Measurements from ENCODE around the gene BABAM2. TPM values are rescaled to one million over a fixed set of nuclear protein-coding genes. Genes with fewer than 3 reads are reported as not detected.

BABAM2 gene
- total and polyA plus RNA-seq, 10 of the 15 experiments (the other 5 are each of a cell fraction or from before 2014, with no cell fraction given): 30.7 to 59.9 (median 44.5) TPM

GRCh38 chr2:28128281-28128950 is 237.9 kb downstream of the BABAM2 start:
- in situ Hi-C loops (cut with MboI): no loop called here
- no peaks in the 10 kb centered on the region for H3K27me3 ChIP-seq (replicated peaks in 1 of 2; ENCODE audit: control insufficient read depth in 2 of 2, insufficient read depth in 2 of 2, low read length in 1 of 2)
- H2AFZ ChIP-seq (ENCODE audit: control insufficient read depth, low read depth, low read length): no peak overlapping the region
- no peak overlapping the region for H3K27ac ChIP-seq (ENCODE audit: control insufficient read depth, insufficient read depth)
- ChIA-PET SMC1A (ENCODE audit: uncharacterized antibody, unreplicated experiment) (interaction anchor here (0.6 kb wide), 1 partner anchor 299 kb away, joined by 3 read pairs; no protein-coding TSS in a partner anchor), POLR2A (no interaction called here), RAD21 (ENCODE audit: unreplicated experiment) (no interaction called here), CTCF (no interaction called here)
- H3K4me3 ChIP-seq: no peak overlapping the region
- TF ChIP-seq, protein P1, sequence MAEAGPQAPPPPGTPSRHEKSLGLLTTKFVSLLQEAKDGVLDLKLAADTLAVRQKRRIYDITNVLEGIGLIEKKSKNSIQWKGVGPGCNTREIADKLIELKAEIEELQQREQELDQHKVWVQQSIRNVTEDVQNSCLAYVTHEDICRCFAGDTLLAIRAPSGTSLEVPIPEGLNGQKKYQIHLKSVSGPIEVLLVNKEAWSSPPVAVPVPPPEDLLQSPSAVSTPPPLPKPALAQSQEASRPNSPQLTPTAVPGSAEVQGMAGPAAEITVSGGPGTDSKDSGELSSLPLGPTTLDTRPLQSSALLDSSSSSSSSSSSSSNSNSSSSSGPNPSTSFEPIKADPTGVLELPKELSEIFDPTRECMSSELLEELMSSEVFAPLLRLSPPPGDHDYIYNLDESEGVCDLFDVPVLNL (IDR thresholded peaks at IDR 0.05; ENCODE audit: low read depth, low read length): no peak
- TF ChIP-seq RFX5 (IDR thresholded peaks at IDR 0.05; ENCODE audit: low read depth, low read length) (no peak), CHD1 (IDR thresholded peaks at IDR 0.05; ENCODE audit: low read depth, low read length) (no peak), RBBP5 (conservative IDR thresholded peaks at IDR 0.05) (no peak), NR2C1 (IDR thresholded peaks at IDR 0.05) (no peak), ZNF274 (IDR thresholded peaks at IDR 0.05; ENCODE audit: insufficient read depth, insufficient read length) (no peak), HDGF (IDR thresholded peaks at IDR 0.05) (no peak), BCL11A (IDR thresholded peaks at IDR 0.05; ENCODE audit: low read depth, low read length) (no peak), USF2 (IDR thresholded peaks at IDR 0.05; ENCODE audit: borderline replicate concordance, low read depth, low read length) (no peak), NFXL1 (IDR thresholded peaks at IDR 0.05; ENCODE audit: borderline replicate concordance) (no peak), BRCA1 (IDR thresholded peaks at IDR 0.05; ENCODE audit: low read depth, low read length) (no peak), TCF12 (IDR thresholded peaks at IDR 0.05; ENCODE audit: low read depth, low read length) (no peak), SUZ12 (IDR thresholded peaks at IDR 0.05; ENCODE audit: unreplicated experiment) (no peak)
- TF ChIP-seq, protein P2, sequence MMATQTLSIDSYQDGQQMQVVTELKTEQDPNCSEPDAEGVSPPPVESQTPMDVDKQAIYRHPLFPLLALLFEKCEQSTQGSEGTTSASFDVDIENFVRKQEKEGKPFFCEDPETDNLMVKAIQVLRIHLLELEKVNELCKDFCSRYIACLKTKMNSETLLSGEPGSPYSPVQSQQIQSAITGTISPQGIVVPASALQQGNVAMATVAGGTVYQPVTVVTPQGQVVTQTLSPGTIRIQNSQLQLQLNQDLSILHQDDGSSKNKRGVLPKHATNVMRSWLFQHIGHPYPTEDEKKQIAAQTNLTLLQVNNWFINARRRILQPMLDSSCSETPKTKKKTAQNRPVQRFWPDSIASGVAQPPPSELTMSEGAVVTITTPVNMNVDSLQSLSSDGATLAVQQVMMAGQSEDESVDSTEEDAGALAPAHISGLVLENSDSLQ (IDR thresholded peaks at IDR 0.05): no peak
- intact Hi-C loops (cut with micrococcal nuclease; ENCODE audit: unreplicated experiment): no loop called here
- no peak for DNase-seq (ENCODE audit: low read depth, low spot score)
- no peaks in the 10 kb centered on the region for H3K9me3 ChIP-seq (replicated peaks; ENCODE audit: control insufficient read depth, insufficient read depth, low read length)
- BruUV-seq (replicated peaks): no TSS peak
- no peak overlapping the region for H3K4me2 ChIP-seq (ENCODE audit: control insufficient read depth, insufficient read depth)
- no peaks in the 10 kb centered on the region for H4K20me1 ChIP-seq (ENCODE audit: control insufficient read depth, insufficient read depth)
- H3K4me1 ChIP-seq (ENCODE audit: control insufficient read depth, insufficient read depth, low read length): peaks cover 8% of the 10 kb centered on the region
- no peak for ATAC-seq
- no peak overlapping the region for H3K9ac ChIP-seq (ENCODE audit: control insufficient read depth, insufficient read depth, low read length)
- no peaks in the 10 kb centered on the region for H3K79me2 ChIP-seq (ENCODE audit: control insufficient read depth, insufficient read depth, low read length)
- no peaks in the 10 kb centered on the region for H3K36me3 ChIP-seq (ENCODE audit: control insufficient read depth in 2 of 2, insufficient read depth in 2 of 2, low read length in 1 of 2)
- WGBS (ENCODE audit: insufficient coverage, insufficient replicate concordance, low lambda C conversion rate, missing lambda C conversion rate): 95% methylated on average over 2 of the region's 2 CpGs
- no peak for FAIRE-seq
